IMR-90 (cell line): ENCODE data around the gene CCDC116. TPM values are rescaled to one million over a fixed set of nuclear protein-coding genes. Genes with fewer than 3 reads are reported as not detected.

Experiments used
- ATAC-seq: fragments of 200-7000 bp; cut with Tn5 transposase; 2 replicates; pipeline ENCODE4 v1.9.1; 2020; ENCODE audit warnings: low read depth, mild to moderate bottlenecking, moderate library complexity
- BruUV-seq: library from RNA; stranded (reverse); fragments of 400-500 nt; replicated peaks from 2 replicates; lab custom pipeline; 2021; lab: Mats Ljungman, UMichigan
- CTCF ChIA-PET: fragments of 300-600 bp; formaldehyde crosslinking; extraction: SDS; loops from one replicate; lab custom pipeline; 2021; ENCODE audit warnings: antibody characterized with exemption; lab: Yijun Ruan, JAX
- POLR2A ChIA-PET: fragments of 300-600 bp; sonication (Branson Sonifier 250); formaldehyde crosslinking; loops from one replicate; lab custom pipeline; 2022; ENCODE audit warnings: antibody characterized with exemption; ENCODE audit not compliant: unreplicated experiment; lab: Charles Lee
- DNase-seq: peaks from one replicate; pipeline ENCODE4 v3.0.0; 2013
- H2AFZ ChIP-seq: replicated peaks from 2 replicates; pipeline ENCODE3; 2013; ENCODE audit warnings: low read length, mild to moderate bottlenecking; ENCODE audit not compliant: poor library complexity
- H2AK5ac ChIP-seq: 2 replicates; pipeline ENCODE4 v1.6.1; 2013; ENCODE audit warnings: low read depth, low read length, inconsistent platforms
- H2AK9ac ChIP-seq: replicated peaks from 2 replicates; pipeline ENCODE3; 2013; ENCODE audit warnings: mild to moderate bottlenecking, low read depth, low read length, moderate library complexity; ENCODE audit not compliant: poor library complexity
- H2BK120ac ChIP-seq: 2 replicates; pipeline ENCODE4 v1.6.1; 2013; ENCODE audit warnings: low read depth, low read length, inconsistent platforms
- H2BK15ac ChIP-seq: 3 replicates; pipeline ENCODE4 v1.6.1; 2013; ENCODE audit warnings: low read depth, low read length, inconsistent platforms
- H2BK20ac ChIP-seq: 2 replicates; pipeline ENCODE4 v1.6.1; 2013; ENCODE audit warnings: low read depth, mild to moderate bottlenecking, inconsistent platforms, low read length, moderate library complexity
- H2BK5ac ChIP-seq: 2 replicates; pipeline ENCODE4 v1.6.1; 2013; ENCODE audit warnings: mild to moderate bottlenecking, low read depth, low read length, inconsistent platforms; ENCODE audit not compliant: poor library complexity, severe bottlenecking
- H3K14ac ChIP-seq: replicated peaks from 2 replicates; pipeline ENCODE4 v1.6.1; 2013; ENCODE audit warnings: low read depth, low read length, inconsistent platforms
- H3K18ac ChIP-seq: 2 replicates; pipeline ENCODE4 v1.6.1; 2013; ENCODE audit warnings: low read depth, low read length, control low read depth
- H3K23ac ChIP-seq: 2 replicates; pipeline ENCODE4 v1.6.1; 2013; ENCODE audit warnings: low read depth, low read length, inconsistent platforms
- H3K27ac ChIP-seq: 2 replicates; pipeline ENCODE4 v1.5.1; 2013; ENCODE audit warnings: mild to moderate bottlenecking, control low read depth, low read length; ENCODE audit not compliant: insufficient read depth
- H3K27me3 ChIP-seq: 2 replicates; pipeline ENCODE4 v1.6.1; 2013; ENCODE audit warnings: low read length; ENCODE audit not compliant: control insufficient read depth, insufficient read depth
- H3K36me3 ChIP-seq: 2 replicates; pipeline ENCODE4 v1.6.1; 2013; ENCODE audit warnings: low read length, mixed read lengths; ENCODE audit not compliant: control insufficient read depth, insufficient read depth
- H3K4ac ChIP-seq: 2 replicates; pipeline ENCODE4 v1.6.1; 2013; ENCODE audit warnings: low read depth, low read length, inconsistent platforms
- H3K4me1 ChIP-seq: 2 replicates; pipeline ENCODE4 v1.6.1; 2013; ENCODE audit warnings: low read length, mixed read lengths; ENCODE audit not compliant: control insufficient read depth, insufficient read depth
- H3K4me2 ChIP-seq: 2 replicates; pipeline ENCODE4 v1.6.1; 2013; ENCODE audit warnings: low read depth, mild to moderate bottlenecking, control low read depth, low read length, moderate library complexity
- H3K4me3 ChIP-seq: 2 replicates; pipeline ENCODE4 v1.5.1; 2013; ENCODE audit warnings: low read depth, mild to moderate bottlenecking, control low read depth, low read length, moderate library complexity; ENCODE audit not compliant: insufficient read depth
- H3K56ac ChIP-seq: 2 replicates; pipeline ENCODE4 v1.6.1; 2013; ENCODE audit warnings: low read length, inconsistent platforms; ENCODE audit not compliant: insufficient read depth; ENCODE audit errors: extremely low read depth
- H3K79me1 ChIP-seq, 2 experiments: 2 replicates each; pipeline ENCODE4 v1.6.1; 2013; ENCODE audit warnings: low read length in 2 of 2, inconsistent platforms in 1 of 2, low read depth in 1 of 2
- H3K9ac ChIP-seq: 2 replicates; pipeline ENCODE4 v1.6.1; 2013; ENCODE audit warnings: low read depth, low read length, control low read depth
- H3K9me1 ChIP-seq: 2 replicates; pipeline ENCODE4 v1.6.1; 2013; ENCODE audit warnings: low read length, inconsistent platforms; ENCODE audit not compliant: insufficient read depth
- H3K9me3 ChIP-seq: 2 replicates; pipeline ENCODE4 v1.6.1; 2013; ENCODE audit warnings: low read length; ENCODE audit not compliant: control insufficient read depth, insufficient read depth
- H4K20me1 ChIP-seq: 2 replicates; pipeline ENCODE4 v1.6.1; 2013; ENCODE audit warnings: low read length, inconsistent platforms; ENCODE audit not compliant: insufficient read depth
- H4K5ac ChIP-seq: 2 replicates; pipeline ENCODE4 v1.6.1; 2013; ENCODE audit warnings: mild to moderate bottlenecking, low read depth, low read length, control low read depth
- H4K8ac ChIP-seq, 2 experiments: 2 replicates each; pipeline ENCODE4 v1.6.1; 2013; ENCODE audit warnings: low read depth in 2 of 2, low read length in 2 of 2, control low read depth in 1 of 2, inconsistent platforms in 1 of 2
- H4K91ac ChIP-seq: 2 replicates; pipeline ENCODE4 v1.6.1; 2013; ENCODE audit warnings: low read depth, low read length, inconsistent platforms; ENCODE audit not compliant: insufficient read depth
- BHLHE40 ChIP-seq: fragments of 150-350 bp; IDR thresholded peaks from 2 replicates; pipeline ENCODE4 v1.6.1; 2016; ENCODE audit warnings: mild to moderate bottlenecking, low read depth, low read length
- CEBPB ChIP-seq: IDR thresholded peaks from 2 replicates; pipeline ENCODE4 v1.6.1; 2012; ENCODE audit warnings: low read depth, low read length, improper control_type of control experiment
- CHD1 ChIP-seq: IDR thresholded peaks from 2 replicates; pipeline ENCODE4 v1.6.1; 2012; ENCODE audit warnings: low read depth, low read length, improper control_type of control experiment
- FOS ChIP-seq: fragments of 150-350 bp; IDR thresholded peaks from 2 replicates; pipeline ENCODE4 v1.6.1; 2016; ENCODE audit warnings: low read depth, low read length
- MAFK ChIP-seq: IDR thresholded peaks from 2 replicates; pipeline ENCODE4 v1.6.1; 2012; ENCODE audit warnings: low read depth, low read length, improper control_type of control experiment
- MAZ ChIP-seq: IDR thresholded peaks from 2 replicates; pipeline ENCODE4 v1.6.1; 2012; ENCODE audit warnings: low read depth, mild to moderate bottlenecking, low read length, improper control_type of control experiment, moderate library complexity, borderline replicate concordance
- MXI1 ChIP-seq: IDR thresholded peaks from 2 replicates; pipeline ENCODE4 v1.6.1; 2012; ENCODE audit warnings: low read depth, mild to moderate bottlenecking, low read length, moderate library complexity, borderline replicate concordance
- NFE2L2 ChIP-seq: fragments of 150-350 bp; IDR thresholded peaks from 2 replicates; pipeline ENCODE4 v1.6.1; 2016; ENCODE audit warnings: low read depth, mild to moderate bottlenecking, low read length
- POLR2A ChIP-seq: IDR thresholded peaks from 2 replicates; pipeline ENCODE4 v1.6.1; 2012; ENCODE audit warnings: mild to moderate bottlenecking, low read depth, low read length
- RAD21 ChIP-seq: IDR thresholded peaks from 2 replicates; pipeline ENCODE4 v1.6.1; 2012; ENCODE audit warnings: low read length, improper control_type of control experiment
- RCOR1 ChIP-seq: IDR thresholded peaks from 2 replicates; pipeline ENCODE4 v1.6.1; 2012; ENCODE audit warnings: mild to moderate bottlenecking, low read length, improper control_type of control experiment; ENCODE audit not compliant: insufficient replicate concordance
- RFX5 ChIP-seq: IDR thresholded peaks from 2 replicates; pipeline ENCODE4 v1.8.0; 2012; ENCODE audit warnings: low read depth, mild to moderate bottlenecking, low read length, moderate library complexity
- SMC3 ChIP-seq: fragments of 150-350 bp; IDR thresholded peaks from 2 replicates; pipeline ENCODE4 v1.6.1; 2016; ENCODE audit warnings: low read depth, mild to moderate bottlenecking, antibody characterized with exemption, low read length, moderate library complexity
- WGBS, 2 experiments: methylation state at CpG; one replicate each; pipeline versions ENCODE4 v1.1.5 to v1.1.7; 2013; ENCODE audit warnings: missing lambda C conversion rate in 2 of 2; ENCODE audit not compliant: insufficient read length in 1 of 2; ENCODE audit errors: extremely low coverage in 2 of 2; 5-methylcytosine and 5-hydroxymethylcytosine counted together
- dilution Hi-C: fragments of 300-500 bp; cut with HindIII; formaldehyde crosslinking; loops from one replicate; pipeline ENCODE4 v1.14.3; 2018; ENCODE audit warnings: low sequenced_read_pairs; ENCODE audit not compliant: unreplicated experiment
- in situ Hi-C: fragments of 300-500 bp; cut with MboI; formaldehyde crosslinking; loops from 3 replicates; pipeline ENCODE4 v1.14.3; 2019; ENCODE audit warnings: low sequenced_read_pairs, inconsistent platforms, mixed read lengths
- intact Hi-C: fragments of 100-400 bp; cut with micrococcal nuclease; formaldehyde crosslinking; loops from 2 replicates; pipeline ENCODE4 v1.10.0; 2022
- polyA plus RNA-seq, 3 experiments: library from polyadenylated mRNA; depleted of rRNA; stranded (reverse); fragments of >200 nt; gene quantifications; 2 replicates each; pipeline ENCODE4 v1.2.3, GENCODE V29; 2012; ENCODE audit warnings: low replicate concordance in 1 of 3
- total RNA-seq: library from RNA; depleted of rRNA; stranded (reverse); fragments of >200 nt; gene quantifications from 2 replicates; pipeline ENCODE4 v1.2.3, GENCODE V29; 2012
- TF ChIP-seq, protein P1 (sequence below): conservative IDR thresholded peaks from 2 replicates; pipeline ENCODE4 v1.5.1; 2012; ENCODE audit warnings: mild to moderate bottlenecking, low read depth, low read length, improper control_type of control experiment

CCDC116 gene
- total and polyA plus RNA-seq, 2 of the 4 experiments (the other 2 are of a cell fraction), result under 0.01 to 0.27 TPM

DNA sequence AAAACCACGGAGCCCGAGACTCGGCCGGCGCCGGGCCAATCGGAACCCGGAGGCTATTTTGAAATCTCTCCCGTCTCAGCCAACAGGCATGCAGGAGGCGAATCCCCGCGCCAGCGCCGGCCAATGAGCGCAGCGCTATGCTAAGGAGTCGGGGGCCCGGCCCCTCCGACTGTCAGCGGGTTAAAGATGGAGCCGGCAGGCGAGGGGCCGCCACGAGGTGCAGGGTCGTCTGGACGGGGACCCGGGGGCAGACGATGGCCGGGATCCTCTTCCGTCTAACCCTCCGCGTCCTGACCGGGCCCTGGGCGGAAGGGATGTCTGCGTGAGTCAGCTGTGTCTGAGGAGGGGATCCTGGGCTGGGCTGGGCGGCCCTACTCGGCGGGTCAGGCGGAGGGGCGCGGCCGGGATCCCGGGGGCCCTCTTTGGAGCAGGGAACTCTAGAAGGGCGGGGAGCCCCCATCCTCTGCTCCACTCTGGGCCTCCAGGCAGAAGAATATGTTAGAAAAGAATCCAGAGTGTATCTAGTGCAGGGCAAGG, 19.5 kb downstream of the CCDC116 start (continued):
- TF ChIP-seq RCOR1, result no peak

DNA sequence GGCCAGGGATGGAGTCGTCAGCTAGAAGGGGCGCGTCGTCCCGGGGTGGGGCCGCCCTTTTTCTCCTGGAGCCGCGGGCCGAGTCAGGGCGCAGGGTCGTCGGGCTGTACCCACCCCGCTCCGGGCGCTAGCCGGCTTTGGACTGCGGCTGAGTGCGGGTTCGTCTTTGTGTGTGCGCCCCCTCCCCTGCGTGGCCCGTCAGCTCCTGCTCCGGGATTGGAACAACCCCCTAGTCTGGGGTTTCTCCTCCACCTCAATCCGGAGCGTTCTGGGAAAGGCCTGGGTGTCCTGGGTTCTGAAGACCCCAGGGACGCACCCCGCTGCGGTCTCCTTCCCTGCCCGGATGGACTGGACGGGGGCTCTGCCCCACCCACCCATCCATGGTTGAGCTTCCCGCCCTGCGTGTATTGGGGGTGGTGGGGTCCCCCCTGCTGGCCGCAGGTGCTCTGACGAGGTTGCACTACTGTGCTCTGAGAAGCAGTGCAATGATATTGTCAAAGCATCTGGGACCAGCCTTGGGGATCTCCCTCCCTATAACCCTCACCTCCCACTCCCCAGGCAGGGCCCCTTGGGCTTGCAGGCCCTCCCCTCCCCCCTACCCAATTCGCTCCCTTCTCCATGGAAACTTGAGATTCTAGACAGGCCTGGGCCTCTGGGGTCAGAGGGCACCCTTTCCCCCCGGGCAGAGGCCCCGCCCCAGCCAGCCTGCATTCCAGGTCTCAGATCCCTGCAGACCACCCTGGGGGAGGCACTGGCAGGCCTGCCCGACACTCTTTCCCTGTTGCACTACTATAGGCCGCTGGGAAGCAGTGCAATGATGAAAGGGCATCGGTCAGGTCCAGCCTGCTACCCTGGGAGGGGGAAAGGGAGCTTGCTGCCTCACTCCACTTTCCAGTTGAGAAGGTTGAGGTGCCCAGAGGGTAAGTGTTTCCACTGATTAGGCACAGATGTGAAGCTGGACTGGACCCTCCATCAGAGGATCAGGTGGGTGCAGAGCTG, 20.3 kb downstream of the CCDC116 start:
- peak overlapping the region; percentile 99 for H2AFZ ChIP-seq
- H4K20me1 ChIP-seq, result no peaks in the 10 kb centered on the region
- intact Hi-C loops, result no loop called here
- POLR2A ChIA-PET, result interaction anchor here (0.6 kb wide), 1 partner anchor 14 kb away, joined by 6 read pairs; no protein-coding TSS in a partner anchor
- ATAC-seq (peak; percentile 30; the same call in 1 of the 2 replicates), DNase-seq (no peak)
- CTCF ChIA-PET, result no interaction called here
- H2BK120ac ChIP-seq, result no peak overlapping the region
- in situ Hi-C loops, result no loop called here
- H3K79me1 ChIP-seq, result peaks cover 3 to 27% of the 10 kb centered on the region in 2 experiments; a peak in 3 of 4 replicates
- peaks cover 8% of the 10 kb centered on the region for H3K4me1 ChIP-seq
- WGBS, 2 experiments, result 3% methylated on average over 17 of the region's 40 CpGs; no CpG with 5 or more reads in 1 of the 2 experiments
- H4K5ac ChIP-seq, result no peak overlapping the region; the same call in 1 of the 2 replicates
- no peak overlapping the region for H2BK5ac ChIP-seq
- H3K4me2 ChIP-seq, result peak overlapping the region; percentile 60
- peak overlapping the region; percentile 79 for H3K14ac ChIP-seq
- H3K4ac ChIP-seq, result peak overlapping the region; percentile 65
- H2AK9ac ChIP-seq, result peak overlapping the region; percentile 95
- H3K4me3 ChIP-seq, result peak overlapping the region; percentile 84
- H3K27me3 ChIP-seq, result no peaks in the 10 kb centered on the region
- H3K27ac ChIP-seq, result peak overlapping the region; percentile 6; the same call in 1 of the 2 replicates
- H3K36me3 ChIP-seq, result peaks cover 2% of the 10 kb centered on the region; the same call in 1 of the 2 replicates
- peaks cover 14% of the 10 kb centered on the region for H3K9me1 ChIP-seq
- H4K91ac ChIP-seq, result no peak overlapping the region; the same call in 1 of the 2 replicates
- dilution Hi-C loops, result no loop called here
- BruUV-seq, result no TSS peak
- peak overlapping the region; percentile 66 for H3K9ac ChIP-seq
- H4K8ac ChIP-seq, result peak overlapping the region; percentile 28 to 62; a peak in 1 of 4 replicates
- peak overlapping the region; percentile 65 for H3K23ac ChIP-seq
- H2AK5ac ChIP-seq, result peak overlapping the region; percentile 34; the same call in 1 of the 2 replicates
- no peak overlapping the region for H2BK20ac ChIP-seq
- H3K18ac ChIP-seq, result no peak overlapping the region
- no peaks in the 10 kb centered on the region for H3K9me3 ChIP-seq
- H2BK15ac ChIP-seq, result no peak overlapping the region
- no peak overlapping the region; the same call in 1 of the 2 replicates for H3K56ac ChIP-seq
- no peak for TF ChIP-seq CEBPB
- no peak for TF ChIP-seq SMC3
- no peak for TF ChIP-seq MAZ
- no peak for TF ChIP-seq MXI1
- no peak for TF ChIP-seq MAFK
- TF ChIP-seq RFX5, result no peak
- no peak for TF ChIP-seq BHLHE40
- no peak for TF ChIP-seq POLR2A
- no peak for TF ChIP-seq NFE2L2
- no peak for TF ChIP-seq CHD1
- TF ChIP-seq FOS, result no peak
- TF ChIP-seq RCOR1, result no peak
- TF ChIP-seq, protein P1, sequence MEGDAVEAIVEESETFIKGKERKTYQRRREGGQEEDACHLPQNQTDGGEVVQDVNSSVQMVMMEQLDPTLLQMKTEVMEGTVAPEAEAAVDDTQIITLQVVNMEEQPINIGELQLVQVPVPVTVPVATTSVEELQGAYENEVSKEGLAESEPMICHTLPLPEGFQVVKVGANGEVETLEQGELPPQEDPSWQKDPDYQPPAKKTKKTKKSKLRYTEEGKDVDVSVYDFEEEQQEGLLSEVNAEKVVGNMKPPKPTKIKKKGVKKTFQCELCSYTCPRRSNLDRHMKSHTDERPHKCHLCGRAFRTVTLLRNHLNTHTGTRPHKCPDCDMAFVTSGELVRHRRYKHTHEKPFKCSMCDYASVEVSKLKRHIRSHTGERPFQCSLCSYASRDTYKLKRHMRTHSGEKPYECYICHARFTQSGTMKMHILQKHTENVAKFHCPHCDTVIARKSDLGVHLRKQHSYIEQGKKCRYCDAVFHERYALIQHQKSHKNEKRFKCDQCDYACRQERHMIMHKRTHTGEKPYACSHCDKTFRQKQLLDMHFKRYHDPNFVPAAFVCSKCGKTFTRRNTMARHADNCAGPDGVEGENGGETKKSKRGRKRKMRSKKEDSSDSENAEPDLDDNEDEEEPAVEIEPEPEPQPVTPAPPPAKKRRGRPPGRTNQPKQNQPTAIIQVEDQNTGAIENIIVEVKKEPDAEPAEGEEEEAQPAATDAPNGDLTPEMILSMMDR, result no peak
- no peak for TF ChIP-seq RAD21
